SK-N-MC (cell line): ENCODE data around the gene RIPOR3.

Experiments
- EZH2 ChIP-seq: fragments of 200-600 bp; sonication (generic); IDR thresholded peaks from one replicate; pipeline ENCODE4 v1.6.1; 2017; ENCODE audit warnings: antibody characterized with exemption
- POLR2AphosphoS5 ChIP-seq: IDR thresholded peaks from 2 replicates; pipeline ENCODE4 v1.6.1; 2012; ENCODE audit warnings: mild to moderate bottlenecking, low read depth, low read length, borderline replicate concordance

DNA sequence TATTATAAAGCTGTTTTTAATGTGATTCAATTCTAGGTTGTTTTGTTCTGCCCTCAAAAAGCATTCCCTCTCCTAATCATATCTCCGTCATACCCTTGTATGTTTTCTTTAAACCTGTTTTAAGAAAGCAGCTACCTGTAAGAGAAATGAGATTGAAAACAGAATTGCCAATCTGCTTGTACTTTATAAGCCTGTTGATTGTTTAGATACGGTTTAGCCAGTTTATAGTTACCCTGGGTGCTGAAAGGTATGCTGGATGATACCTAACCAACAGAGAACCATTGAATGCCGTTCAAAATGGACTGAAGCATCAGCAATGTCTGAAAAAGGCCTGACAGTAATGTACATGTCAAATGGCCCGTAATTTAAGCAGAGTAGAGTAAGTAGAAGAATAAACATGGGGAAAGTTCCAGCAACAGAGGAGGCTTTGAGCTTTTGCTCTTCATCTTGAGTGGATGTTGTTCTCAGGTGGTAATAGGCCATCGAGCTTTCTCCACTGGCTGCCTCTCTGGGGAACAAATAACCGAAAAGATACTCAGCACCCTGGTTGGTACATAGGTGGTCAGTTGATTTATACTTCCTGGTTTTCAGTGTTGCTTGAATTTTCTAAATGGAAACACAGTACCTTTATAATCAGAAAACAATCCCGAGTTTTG is 153.7 kb downstream of the RIPOR3 start:
- TF ChIP-seq POLR2AphosphoS5 = no peak
- no peak for TF ChIP-seq EZH2
